ENCODE data around the gene CREB3L1.

- no peak for TF ChIP-seq CTCF (IDR thresholded peaks at IDR 0.05)
- TF ChIP-seq ZFX (IDR thresholded peaks at IDR 0.05; ENCODE audit: borderline replicate concordance) = no peak
These were observed 7.7 kb downstream of the CREB3L1 start for GRCh38 chr11:46285173-46285572.

All from 22Rv1 (cell line).